CD14-positive monocyte (primary cell): ENCODE measurements around the gene ACSS2. TPM values are rescaled to one million over a fixed set of nuclear protein-coding genes. Genes with fewer than 3 reads are reported as not detected.

ENCODE experiments used
- DNase-seq, 3 donors: peaks; one replicate each; pipeline ENCODE4 v3.0.0-alpha.2; 2011 to 2022
- H2AFZ ChIP-seq: 2 replicates; pipeline ENCODE4 v1.6.0; 2012; ENCODE audit warnings: mild to moderate bottlenecking, low read depth, low read length, inconsistent platforms; ENCODE audit not compliant: insufficient read depth, poor library complexity, severe bottlenecking
- H3K27ac ChIP-seq, 2 donors: 1 replicate in 1 of 2; 2 replicates in 1 of 2; pipeline ENCODE4 v1.5.1; 2012 to 2013; ENCODE audit warnings: low read length in 2 of 2, control low read depth in 1 of 2, inconsistent platforms in 1 of 2, low read depth in 1 of 2, mild to moderate bottlenecking in 1 of 2
- H3K27me3 ChIP-seq, 2 donors: one replicate each; pipeline versions ENCODE4 v1.6.0 to v1.6.1; 2011 to 2013; ENCODE audit warnings: low read length in 2 of 2; ENCODE audit not compliant: control insufficient read depth in 2 of 2, insufficient read depth in 2 of 2
- H3K36me3 ChIP-seq, 2 donors: replicated peaks in 1 of 2; 1 replicate in 1 of 2; 2 replicates in 1 of 2; pipeline versions ENCODE4 v1.5.1 to v1.6.1; 2012 to 2013; ENCODE audit warnings: low read length in 2 of 2, control low read depth in 1 of 2, inconsistent platforms in 1 of 2, mild to moderate bottlenecking in 1 of 2; ENCODE audit not compliant: insufficient read depth in 2 of 2, control insufficient read depth in 1 of 2
- H3K4me1 ChIP-seq, 2 donors: 1 replicate in 1 of 2; 2 replicates in 1 of 2; pipeline versions ENCODE4 v1.5.1 to v1.6.1; 2012 to 2013; ENCODE audit warnings: low read length in 2 of 2, control low read depth in 1 of 2, inconsistent platforms in 1 of 2, mild to moderate bottlenecking in 1 of 2, moderate library complexity in 1 of 2; ENCODE audit not compliant: insufficient read depth in 2 of 2, control insufficient read depth in 1 of 2
- H3K4me2 ChIP-seq: replicated peaks from 2 replicates; pipeline ENCODE3; 2012; ENCODE audit warnings: low read length, moderate library complexity, mild to moderate bottlenecking; ENCODE audit not compliant: poor library complexity, severe bottlenecking; ENCODE audit errors: extremely low read depth
- H3K4me3 ChIP-seq, 3 experiments: fragments of 200-600 bp in 1 of 3; sonication (generic) in 1 of 3; replicated peaks in 1 of 3; 1 replicate in 2 of 3; 2 replicates in 1 of 3; pipeline ENCODE4 v1.5.1; 2011 to 2013; ENCODE audit warnings: low read length in 3 of 3, mild to moderate bottlenecking in 3 of 3, control low read depth in 2 of 3, low read depth in 2 of 3, inconsistent platforms in 1 of 3, moderate library complexity in 1 of 3
- H3K79me2 ChIP-seq: 2 replicates; pipeline ENCODE4 v1.6.0; 2012; ENCODE audit warnings: mild to moderate bottlenecking, control low read depth, inconsistent platforms, low read length, moderate library complexity; ENCODE audit not compliant: insufficient read depth
- H3K9ac ChIP-seq: 2 replicates; pipeline ENCODE4 v1.6.0; 2017; ENCODE audit warnings: low read length, mild to moderate bottlenecking; ENCODE audit not compliant: insufficient read depth, poor library complexity, severe bottlenecking
- H3K9me3 ChIP-seq, 2 donors: replicated peaks in 1 of 2; 1 replicate in 1 of 2; 2 replicates in 1 of 2; pipeline versions ENCODE4 v1.5.1 to v1.6.1; 2012 to 2013; ENCODE audit warnings: low read length in 2 of 2, control low read depth in 1 of 2; ENCODE audit not compliant: control insufficient read depth in 1 of 2, insufficient read depth in 1 of 2
- H4K20me1 ChIP-seq: 2 replicates; pipeline ENCODE4 v1.6.0; 2012; ENCODE audit warnings: mild to moderate bottlenecking, low read length, control low read depth, moderate library complexity; ENCODE audit not compliant: insufficient read depth
- H3K27ac Mint-ChIP-seq, 7 donors: one replicate each; pipeline ENCODE4 v1.8.0; 2020; ENCODE audit warnings: mild to moderate bottlenecking in 7 of 7, mixed read lengths in 7 of 7, moderate library complexity in 6 of 7, inconsistent platforms in 2 of 7
- H3K27me3 Mint-ChIP-seq, 3 donors: one replicate each; pipeline ENCODE4 v1.8.0; 2021 to 2022; ENCODE audit warnings: low read depth in 3 of 3, mild to moderate bottlenecking in 3 of 3, mixed read lengths in 3 of 3, moderate library complexity in 3 of 3, inconsistent platforms in 1 of 3
- H3K36me3 Mint-ChIP-seq, 2 donors: one replicate each; pipeline ENCODE4 v1.8.0; 2020; ENCODE audit warnings: mixed read lengths in 2 of 2, inconsistent platforms in 1 of 2, mild to moderate bottlenecking in 1 of 2
- H3K4me1 Mint-ChIP-seq: one replicate; pipeline ENCODE4 v1.8.0; 2020; ENCODE audit warnings: mild to moderate bottlenecking, mixed read lengths
- H3K4me3 Mint-ChIP-seq, 2 donors: one replicate each; pipeline ENCODE4 v1.8.0; 2020; ENCODE audit warnings: mild to moderate bottlenecking in 2 of 2, mixed read lengths in 2 of 2, moderate library complexity in 1 of 2
- H3K9me3 Mint-ChIP-seq, 7 donors: one replicate each; pipeline ENCODE4 v1.8.0; 2020 to 2022; ENCODE audit warnings: mixed read lengths in 7 of 7, mild to moderate bottlenecking in 6 of 7, moderate library complexity in 6 of 7, inconsistent platforms in 2 of 7
- CTCF ChIP-seq: fragments of 200-600 bp; IDR thresholded peaks from one replicate; pipeline ENCODE4 v1.8.0; 2022; ENCODE audit warnings: antibody characterized with exemption, mild to moderate bottlenecking
- WGBS: methylation state at CpG from one replicate; pipeline ENCODE4 v1.1.5; 2013; ENCODE audit warnings: missing lambda C conversion rate; ENCODE audit not compliant: insufficient coverage; 5-methylcytosine and 5-hydroxymethylcytosine counted together
- intact Hi-C, 2 donors: fragments of 100-400 bp; cut with micrococcal nuclease; formaldehyde crosslinking; loops; one replicate each; pipeline versions ENCODE4 v1.15.0 to v1.15.1; 2023
- polyA plus RNA-seq, 3 donors: library from polyadenylated mRNA; depleted of rRNA in 1 of 3; unstranded in 2 of 3; stranded (reverse) in 1 of 3; fragments of 300-500 nt in 2 of 3; fragments of >200 nt in 1 of 3; fragmentation: Illumina TruSeq in 2 of 3; gene quantifications; 1 replicate in 2 of 3; 2 replicates in 1 of 3; pipeline ENCODE4 v1.2.3, GENCODE V29; 2012 to 2021

The ACSS2 gene
- polyA plus RNA-seq, 3 donors: 37.7 to 67.2 (median 48.4) TPM

GRCh38 chr20:34967421-34967820, 91.0 kb downstream of the ACSS2 start:
- no peak overlapping the region for H3K27ac ChIP-seq
- H3K36me3 ChIP-seq: no peaks in the 10 kb centered on the region
- intact Hi-C loops: no loop called here
- H3K9me3 ChIP-seq: no peaks in the 10 kb centered on the region
- WGBS: 94% methylated on average over 5 of the region's 5 CpGs
- H3K4me3 ChIP-seq: no peak overlapping the region
- no peaks in the 10 kb centered on the region for H3K27me3 ChIP-seq
- Mint-ChIP-seq H3K27ac (no peak overlapping the region), H3K36me3 (no peaks in the 10 kb centered on the region), H3K4me1 (no peaks in the 10 kb centered on the region), H3K9me3 (peaks cover 0 to 3% (median 0%) of the 10 kb centered on the region in 7 donors), H3K4me3 (no peak overlapping the region), H3K27me3 (peaks cover 0 to 2% (median 0%) of the 10 kb centered on the region in 3 donors)
- no peak overlapping the region for H3K4me2 ChIP-seq
- no peak for DNase-seq
- H3K9ac ChIP-seq: no peak overlapping the region
- H3K4me1 ChIP-seq: no peaks in the 10 kb centered on the region
- H3K79me2 ChIP-seq: no peaks in the 10 kb centered on the region
- TF ChIP-seq CTCF: no peak
- H4K20me1 ChIP-seq: no peaks in the 10 kb centered on the region
- no peak overlapping the region for H2AFZ ChIP-seq

- H3K27me3 Mint-ChIP-seq: peaks cover 0 to 2% (median 2%) of the 10 kb centered on the region in 3 donors
- H3K36me3 Mint-ChIP-seq: no peaks in the 10 kb centered on the region
- H3K27me3 ChIP-seq: no peaks in the 10 kb centered on the region
- no peaks in the 10 kb centered on the region for H3K4me1 ChIP-seq
- H3K9me3 ChIP-seq: no peaks in the 10 kb centered on the region
- peaks cover 0 to 3% (median 0%) of the 10 kb centered on the region in 7 donors for H3K9me3 Mint-ChIP-seq
- H3K4me3 ChIP-seq: no peak overlapping the region
- TF ChIP-seq CTCF: no peak
- no peak overlapping the region for H3K4me2 ChIP-seq
- peak overlapping the region in 1 of 7 donors; percentile 57 for H3K27ac Mint-ChIP-seq
- no peak overlapping the region for H3K9ac ChIP-seq
- no peak overlapping the region for H3K27ac ChIP-seq
- no peaks in the 10 kb centered on the region for H3K4me1 Mint-ChIP-seq
- H3K36me3 ChIP-seq: no peaks in the 10 kb centered on the region
- 95% methylated on average over 4 of the region's 7 CpGs for WGBS
- H3K4me3 Mint-ChIP-seq: no peak overlapping the region
- H3K79me2 ChIP-seq: no peaks in the 10 kb centered on the region
- intact Hi-C loops: no loop called here
- no peaks in the 10 kb centered on the region for H4K20me1 ChIP-seq
- DNase-seq: no peak
- H2AFZ ChIP-seq: no peak overlapping the region
These were observed 91.8 kb downstream of the ACSS2 start for GRCh38 chr20:34968042-34968775.
